Activated CD4-positive, CD25-positive, alpha-beta regulatory T cell treated with anti-CD3 and anti-CD28 coated beads, Interleukin-2, amount 50 U/mL, for 16 hours (primary cell): ENCODE results near the gene CIDEA.
"Not testable (repeated sequence)": the region's sequence is repeated elsewhere in the genome, so short reads cannot be mapped to it uniquely, and the experiment has no call there.

ENCODE experiments used
- DNase-seq: peaks from one replicate; pipeline ENCODE4 v3.0.0-alpha.2; 2020; ENCODE audit warnings: low read depth, low spot score

CIDEA gene, protein sequence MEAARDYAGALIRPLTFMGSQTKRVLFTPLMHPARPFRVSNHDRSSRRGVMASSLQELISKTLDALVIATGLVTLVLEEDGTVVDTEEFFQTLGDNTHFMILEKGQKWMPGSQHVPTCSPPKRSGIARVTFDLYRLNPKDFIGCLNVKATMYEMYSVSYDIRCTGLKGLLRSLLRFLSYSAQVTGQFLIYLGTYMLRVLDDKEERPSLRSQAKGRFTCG

DNA sequence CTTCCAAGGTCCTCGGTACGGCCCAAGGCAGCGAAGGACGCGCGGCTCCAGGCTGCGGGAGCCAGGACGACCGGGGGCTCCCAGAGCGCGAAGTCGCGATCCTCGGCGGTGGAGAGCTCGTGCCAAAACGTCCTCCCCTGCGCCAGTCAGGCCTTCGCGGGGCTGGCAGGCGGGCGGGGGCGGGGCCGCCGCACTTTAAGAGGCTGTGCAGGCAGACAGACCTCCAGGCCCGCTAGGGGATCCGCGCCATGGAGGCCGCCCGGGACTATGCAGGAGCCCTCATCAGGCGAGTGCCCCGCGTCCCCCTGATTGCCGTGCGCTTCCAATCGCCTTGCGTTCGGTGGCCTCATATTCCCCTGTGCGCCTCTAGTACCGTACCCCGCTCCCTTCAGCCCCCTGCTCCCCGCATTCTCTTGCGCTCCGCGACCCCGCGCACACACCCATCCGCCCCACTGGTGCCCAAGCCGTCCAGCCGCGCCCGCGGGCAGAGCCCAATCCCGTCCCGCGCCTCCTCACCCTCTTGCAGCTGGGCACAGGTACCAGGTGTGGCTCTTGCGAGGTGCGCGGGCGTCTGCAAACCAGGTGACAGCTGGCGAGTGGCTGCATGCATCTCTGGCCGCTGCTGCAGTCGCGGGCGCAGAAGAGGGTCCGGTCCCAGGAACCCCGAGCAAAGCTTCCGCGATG is at the start of gene CIDEA:
Gene CIDEA, plus strand, starts transcription at position 226 of the 684 bp plus-strand sequence. Its CDS starts 23 bp downstream, at position 249.
- no peak for DNase-seq

DNA sequence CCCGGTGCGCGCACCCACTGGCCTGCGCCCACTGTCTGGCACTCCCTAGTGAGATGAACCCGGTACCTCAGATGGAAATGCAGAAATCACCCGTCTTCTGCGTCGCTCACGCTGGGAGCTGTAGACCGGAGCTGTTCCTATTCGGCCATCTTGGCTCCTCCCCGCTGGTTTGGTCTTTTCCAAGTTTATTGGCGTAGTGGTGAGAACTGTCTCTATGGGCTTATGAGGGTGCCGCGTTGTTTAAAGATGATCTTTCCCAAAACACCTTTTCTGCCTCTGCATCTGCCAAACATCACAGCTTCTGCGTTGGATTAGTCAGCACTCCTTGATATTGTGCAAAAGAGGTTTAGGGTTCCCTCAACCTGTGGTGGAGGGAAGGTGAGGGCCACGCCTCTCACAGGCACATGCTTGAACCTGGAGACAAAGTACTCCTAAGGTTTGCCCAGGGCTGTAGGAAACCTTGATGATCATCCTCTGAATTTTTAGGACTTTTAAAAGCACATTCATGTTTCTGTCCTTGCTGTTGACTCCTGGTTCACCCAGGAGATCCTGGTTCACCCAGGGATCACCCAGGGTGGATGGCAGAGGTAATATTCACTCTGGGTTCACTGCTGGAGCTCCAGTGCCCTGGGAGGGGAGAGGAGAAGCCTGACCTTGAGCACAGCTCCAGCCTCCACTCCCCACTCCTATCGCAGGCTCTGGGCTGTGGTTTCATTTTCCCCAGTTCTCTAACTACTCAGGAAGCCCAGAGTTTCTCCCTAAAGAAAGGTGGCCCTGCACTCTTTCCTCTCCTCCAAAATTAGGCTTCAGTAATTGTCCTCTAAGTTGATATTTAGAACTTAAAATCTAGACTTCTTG is 45.6 kb upstream of the CIDEA start:
- not testable (repeated sequence) for DNase-seq

DNA sequence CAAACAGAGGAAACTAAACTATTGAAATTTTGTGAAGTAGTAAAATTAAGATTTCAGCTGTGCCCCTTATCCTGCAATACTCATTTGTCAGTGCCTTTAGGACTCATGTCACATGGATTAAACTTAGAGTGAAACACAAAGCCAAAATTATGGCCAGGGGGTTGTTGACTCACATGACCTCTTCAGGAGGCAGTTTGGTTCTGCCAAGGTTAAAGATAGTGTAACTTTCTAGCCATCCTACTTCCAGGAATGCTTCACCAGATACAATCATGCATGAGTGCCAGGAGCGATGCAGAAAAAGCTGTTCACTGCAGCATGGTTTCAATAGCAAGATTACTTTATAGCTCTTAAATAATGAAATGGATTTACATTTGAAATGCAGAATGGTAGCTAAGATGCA is 41.9 kb upstream of the CIDEA start:
- not testable (repeated sequence) for DNase-seq

DNA sequence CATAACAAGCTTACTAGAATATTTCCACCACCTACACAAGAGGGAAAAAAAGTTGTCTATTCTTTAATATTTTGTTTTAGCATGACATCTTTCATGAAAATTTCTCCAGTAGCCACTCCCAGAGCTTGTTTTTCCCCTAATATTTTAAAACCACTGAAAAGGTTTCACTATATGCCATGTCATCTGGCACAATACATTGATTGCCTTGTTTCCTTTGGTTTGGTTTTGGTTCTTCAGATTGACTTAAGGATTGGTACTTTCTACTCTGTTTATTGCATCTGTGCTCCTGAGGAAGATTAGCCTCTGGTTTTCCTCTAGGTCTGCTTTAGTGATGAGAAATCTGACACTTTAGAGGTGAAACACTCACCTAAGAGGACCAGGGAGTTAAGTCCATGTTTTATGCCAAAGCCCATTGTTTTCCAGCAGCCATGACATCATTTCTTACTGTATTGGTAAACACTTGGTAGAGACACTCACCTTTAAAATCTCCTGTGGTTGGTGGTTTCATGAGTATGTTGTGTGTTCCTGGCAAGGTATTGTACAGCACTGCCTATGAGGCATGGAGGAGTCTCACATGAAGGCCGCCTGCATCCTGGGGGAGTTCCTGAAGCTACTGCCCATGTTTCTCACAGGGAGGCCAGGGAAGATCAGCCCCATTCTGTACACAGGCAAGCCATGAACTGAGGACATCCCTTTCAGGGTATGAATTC is 39.7 kb upstream of the CIDEA start:
- not testable (repeated sequence) for DNase-seq

DNA sequence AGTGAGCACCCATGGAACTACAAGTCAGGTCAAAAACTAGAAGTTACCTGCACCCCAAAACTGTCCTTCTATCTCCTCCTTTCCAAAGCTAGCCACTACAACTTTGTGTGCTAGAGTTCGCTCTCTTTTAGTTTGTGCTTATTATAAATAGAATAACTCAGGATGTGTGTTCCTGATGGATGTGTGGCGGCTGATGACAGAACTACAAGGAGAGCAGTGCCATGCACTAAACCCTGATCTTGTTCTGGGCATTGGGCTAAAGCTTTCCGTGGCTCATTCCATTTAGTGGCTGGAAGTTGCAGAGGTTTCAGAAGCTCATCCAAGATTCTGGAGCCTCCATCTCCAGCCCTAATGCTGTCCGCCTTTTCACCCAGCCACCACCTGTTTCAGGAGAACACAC is 37.7 kb upstream of the CIDEA start:
- not testable (repeated sequence) for DNase-seq

DNA sequence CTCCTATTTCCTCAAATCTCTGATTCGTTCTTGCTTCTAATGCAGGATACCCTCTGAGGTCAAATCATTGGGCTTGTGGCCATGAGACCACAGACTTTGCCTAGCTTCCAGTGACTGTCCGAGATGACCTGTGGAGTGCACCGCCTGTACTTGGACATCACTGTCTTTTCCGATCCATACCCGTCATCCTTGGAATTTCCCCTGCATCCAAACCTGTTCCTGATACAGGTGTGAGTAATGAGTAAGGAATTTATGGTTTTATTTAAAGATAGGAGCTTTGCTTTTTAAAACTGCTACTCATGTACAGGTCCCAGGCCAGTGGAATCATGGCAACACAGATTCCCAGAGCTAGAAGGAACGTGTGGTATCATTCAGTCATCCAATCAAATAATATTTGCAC is 35.6 kb upstream of the CIDEA start:
- not testable (repeated sequence) for DNase-seq

DNA sequence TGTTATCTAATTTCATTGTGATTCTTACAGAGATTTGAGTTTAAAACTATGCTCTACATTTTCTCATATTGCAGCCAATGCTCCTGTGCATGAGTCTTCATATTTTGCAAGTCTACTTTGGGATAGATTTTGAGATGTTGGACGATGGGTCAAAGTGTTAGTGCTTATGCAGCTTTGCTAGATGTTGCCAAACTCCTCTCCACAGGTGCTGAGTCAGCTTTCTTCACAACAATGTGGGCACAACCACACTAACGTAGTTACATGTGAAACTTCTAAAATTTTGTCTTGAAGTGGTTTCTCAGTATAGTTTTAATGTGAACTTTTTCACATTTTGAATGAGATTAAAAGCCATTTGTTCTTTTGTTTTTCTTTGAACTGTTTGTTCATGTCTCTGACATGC is 32.1 kb upstream of the CIDEA start:
- not testable (repeated sequence) for DNase-seq

DNA sequence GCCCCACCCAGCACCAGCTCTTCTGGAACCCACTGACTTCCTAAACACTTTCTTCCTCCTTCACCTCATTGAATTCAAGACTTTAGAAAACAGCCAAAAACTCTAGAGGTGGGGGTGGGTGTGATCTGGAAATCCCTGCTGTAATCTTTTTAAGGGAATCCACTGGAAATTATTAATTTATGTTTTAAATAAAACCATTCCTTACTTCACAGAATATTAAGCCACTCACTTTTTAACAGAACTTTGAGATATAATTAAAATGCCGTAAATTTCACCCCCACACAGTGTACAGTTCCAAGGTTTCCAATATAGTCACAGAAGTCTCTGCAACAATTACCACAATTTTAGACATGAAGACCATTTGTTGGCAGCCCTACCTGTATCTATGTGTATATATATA is 30.8 kb upstream of the CIDEA start:
- DNase-seq, result not testable (repeated sequence)

DNA sequence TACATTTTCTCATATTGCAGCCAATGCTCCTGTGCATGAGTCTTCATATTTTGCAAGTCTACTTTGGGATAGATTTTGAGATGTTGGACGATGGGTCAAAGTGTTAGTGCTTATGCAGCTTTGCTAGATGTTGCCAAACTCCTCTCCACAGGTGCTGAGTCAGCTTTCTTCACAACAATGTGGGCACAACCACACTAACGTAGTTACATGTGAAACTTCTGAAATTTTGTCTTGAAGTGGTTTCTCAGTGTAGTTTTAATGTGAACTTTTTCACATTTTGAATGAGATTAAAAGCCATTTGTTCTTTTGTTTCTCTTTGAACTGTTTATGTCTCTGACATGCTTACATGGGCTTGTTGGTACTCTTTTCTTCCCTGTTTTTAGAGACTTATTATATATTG is 27.4 kb upstream of the CIDEA start:
- DNase-seq, result not testable (repeated sequence)

DNA sequence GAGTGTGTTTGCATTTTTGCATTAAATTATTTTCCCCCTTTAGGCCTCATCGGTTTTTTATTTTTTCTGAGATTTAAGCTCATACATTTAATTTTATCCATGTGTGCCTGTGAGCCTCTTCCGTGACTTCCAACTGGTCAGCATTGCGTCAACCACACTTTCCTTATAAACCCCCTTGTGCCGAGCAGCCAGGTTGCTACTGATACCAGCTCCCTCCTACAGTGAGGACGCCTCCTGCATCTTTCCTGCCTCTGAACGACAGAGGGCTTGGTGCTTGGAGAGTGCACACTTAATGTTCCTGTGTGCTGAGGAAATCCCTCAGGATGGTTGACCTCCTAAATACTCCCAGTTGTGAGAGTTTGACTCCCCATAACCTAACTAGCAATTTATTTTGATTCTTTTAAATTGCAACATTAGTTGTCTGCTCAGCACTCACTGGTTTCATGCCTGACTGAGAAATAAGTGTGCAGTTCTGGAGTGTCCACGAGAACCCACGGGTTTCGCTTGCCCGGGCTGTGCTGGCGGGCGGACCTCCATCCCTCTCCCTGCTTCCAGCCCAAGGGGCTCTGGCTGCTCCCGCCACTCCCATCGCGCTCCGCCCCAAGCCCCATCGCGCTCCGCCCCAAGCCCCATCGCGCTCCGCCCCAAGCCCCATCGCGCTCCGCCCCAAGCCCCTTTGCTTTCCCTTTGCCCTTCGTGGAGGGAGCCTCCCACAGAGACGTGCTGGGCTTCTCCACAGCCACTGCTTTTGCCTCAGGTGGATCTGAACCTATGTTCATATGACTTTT is 26.6 kb upstream of the CIDEA start:
- DNase-seq, result not testable (repeated sequence)

DNA sequence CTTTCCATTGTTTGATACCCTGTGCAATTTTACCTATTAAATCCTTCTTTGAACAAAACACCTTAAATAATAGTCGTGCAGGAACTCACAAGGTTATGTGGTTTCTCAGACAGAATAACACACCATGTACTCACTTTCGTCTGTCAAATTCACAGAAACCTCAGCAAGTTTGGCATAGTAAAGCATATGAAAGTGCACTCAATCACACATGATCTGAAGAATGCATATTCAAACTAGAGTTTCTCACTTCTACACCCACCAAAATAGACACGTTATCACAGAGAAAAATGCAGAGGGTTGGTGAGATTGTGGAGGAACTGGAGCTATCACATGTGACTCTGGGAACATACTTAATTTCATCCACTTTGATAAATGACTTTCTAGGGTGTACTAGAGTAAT is 25.9 kb upstream of the CIDEA start:
- DNase-seq, result not testable (repeated sequence)

DNA sequence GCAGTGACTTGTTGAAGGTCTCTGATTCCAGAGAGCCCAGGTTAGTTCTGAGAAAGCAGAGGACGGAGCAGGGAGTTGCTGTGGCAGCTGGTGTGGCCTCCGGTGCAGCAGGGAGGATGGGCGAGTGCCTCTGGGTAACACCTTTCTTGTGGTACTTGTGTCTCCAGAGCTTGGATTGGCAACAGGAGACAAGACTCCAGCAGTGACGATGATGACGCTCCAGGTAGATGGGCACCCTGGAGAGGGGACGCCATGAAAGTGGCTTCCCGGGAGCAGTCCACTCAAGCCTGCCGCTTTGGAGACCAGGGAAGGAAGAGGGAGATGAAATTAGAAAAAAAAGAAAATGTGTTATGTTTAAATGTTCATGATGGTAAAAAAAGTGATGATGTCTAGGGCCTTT is 23.6 kb upstream of the CIDEA start:
- DNase-seq, result not testable (repeated sequence)

DNA sequence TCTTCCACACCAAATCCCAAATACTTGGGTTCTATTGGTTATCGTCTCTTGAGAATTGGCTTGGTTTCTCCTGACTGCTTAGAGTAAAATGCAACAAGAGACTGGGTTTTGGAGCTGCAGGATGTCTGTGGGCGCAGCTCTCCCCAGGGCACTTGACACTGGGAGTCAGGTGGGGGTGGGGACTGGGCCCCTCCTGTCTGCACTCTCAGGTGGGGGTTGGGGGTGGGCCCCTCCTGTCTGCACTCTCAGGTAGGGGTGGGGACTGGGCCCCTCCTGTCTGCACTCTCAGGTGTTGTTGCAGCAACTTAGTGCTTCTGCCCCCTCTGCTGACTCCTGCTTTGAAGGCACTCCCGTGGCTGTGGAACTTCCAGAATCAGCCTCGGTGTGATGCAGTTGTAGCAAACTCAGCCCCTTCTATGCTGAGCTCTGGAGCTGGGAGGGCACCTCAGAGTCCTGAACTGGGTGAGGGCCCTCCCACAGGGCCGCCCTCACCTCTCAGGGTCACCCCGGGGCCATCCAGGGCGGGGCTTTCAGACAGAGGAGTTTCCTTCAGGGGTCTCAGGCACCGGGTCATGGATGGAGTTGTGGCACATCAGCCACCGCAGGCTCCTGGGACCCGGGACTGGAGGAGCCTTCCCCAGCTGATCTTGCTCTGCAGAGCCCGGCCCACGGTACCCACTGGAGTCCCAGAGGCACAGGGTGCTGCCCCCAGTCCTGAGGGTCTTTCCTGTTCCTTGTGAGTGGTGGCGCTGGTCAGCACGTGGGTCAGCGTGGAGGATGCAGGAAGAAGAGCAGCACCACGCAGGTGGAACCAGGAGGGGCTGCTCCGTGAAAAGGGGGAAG is 22.9 kb upstream of the CIDEA start:
- no peak for DNase-seq

DNA sequence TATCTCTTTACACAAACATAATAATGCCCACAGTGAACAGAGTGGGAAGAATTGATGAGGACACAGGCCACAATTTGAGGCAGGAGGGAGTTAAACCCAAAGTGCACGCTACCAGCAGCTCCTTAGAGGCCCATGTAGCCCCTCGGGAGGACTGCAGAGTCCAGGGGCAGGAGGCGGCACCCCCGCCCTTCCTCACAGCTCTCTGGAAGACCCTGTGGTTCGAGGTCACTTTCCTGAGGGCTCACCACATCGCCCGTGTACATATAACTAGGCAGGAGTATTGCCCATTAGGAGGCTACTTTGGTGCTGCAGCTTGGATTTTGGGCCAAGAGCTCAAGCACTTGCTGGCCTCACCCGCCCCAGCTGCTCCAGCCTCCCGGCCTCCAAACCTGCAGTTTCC is 22.2 kb upstream of the CIDEA start:
- no peak for DNase-seq

DNA sequence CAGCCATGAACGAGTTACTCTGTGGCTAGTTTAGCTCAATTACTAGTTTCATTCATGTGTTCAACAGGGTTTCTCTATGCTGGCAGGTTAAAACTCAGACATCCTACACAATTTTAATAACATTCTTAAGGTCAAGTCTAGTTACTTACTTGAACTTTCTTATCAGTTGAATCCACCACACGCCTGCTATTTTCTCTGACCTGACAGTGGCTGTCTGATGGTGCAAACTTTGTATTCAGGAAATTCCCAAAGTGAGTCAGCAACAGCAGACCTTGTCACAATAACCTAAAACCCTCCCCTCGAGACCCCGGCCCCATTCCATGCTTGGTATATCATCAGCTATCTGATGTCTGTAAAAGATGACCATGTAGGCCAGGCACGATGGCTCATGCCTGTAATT is 20.8 kb upstream of the CIDEA start:
- DNase-seq, result no peak

DNA sequence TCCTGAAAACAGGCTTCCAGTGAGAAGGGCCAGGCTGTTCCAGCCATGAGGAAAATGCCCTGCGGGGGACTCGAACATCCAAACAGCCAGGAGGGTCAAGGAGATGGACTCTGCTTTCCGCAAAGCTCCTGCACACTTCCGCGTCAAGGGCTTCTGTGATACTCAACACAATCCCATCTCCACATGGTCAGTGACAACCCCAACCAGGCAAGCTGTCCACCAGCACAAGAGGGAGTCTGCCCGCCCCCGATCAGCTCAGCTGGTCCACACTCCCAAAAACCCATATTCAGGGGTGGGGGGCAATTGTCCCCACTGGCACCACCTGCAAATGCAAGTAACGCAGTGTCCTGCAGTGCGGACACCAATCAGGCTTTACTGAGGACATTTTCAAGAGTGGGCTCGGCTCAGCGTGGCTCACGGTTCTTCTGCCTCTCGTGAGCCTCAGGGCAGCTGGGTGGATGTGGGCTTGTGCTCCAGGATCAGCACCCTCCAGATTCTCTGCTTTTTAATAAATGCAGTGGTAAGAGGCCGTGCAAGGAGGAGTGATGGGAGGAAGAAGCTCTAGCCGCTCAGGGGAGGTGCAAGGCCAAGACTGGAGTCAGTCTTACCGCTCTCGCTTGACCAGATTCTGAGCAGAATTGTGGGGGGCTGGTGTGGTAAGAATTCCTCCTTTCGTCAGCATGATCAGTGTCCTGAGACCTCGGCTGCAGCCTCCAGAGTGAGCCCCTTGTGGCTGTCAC is 19.5 kb upstream of the CIDEA start:
- no peak for DNase-seq

DNA sequence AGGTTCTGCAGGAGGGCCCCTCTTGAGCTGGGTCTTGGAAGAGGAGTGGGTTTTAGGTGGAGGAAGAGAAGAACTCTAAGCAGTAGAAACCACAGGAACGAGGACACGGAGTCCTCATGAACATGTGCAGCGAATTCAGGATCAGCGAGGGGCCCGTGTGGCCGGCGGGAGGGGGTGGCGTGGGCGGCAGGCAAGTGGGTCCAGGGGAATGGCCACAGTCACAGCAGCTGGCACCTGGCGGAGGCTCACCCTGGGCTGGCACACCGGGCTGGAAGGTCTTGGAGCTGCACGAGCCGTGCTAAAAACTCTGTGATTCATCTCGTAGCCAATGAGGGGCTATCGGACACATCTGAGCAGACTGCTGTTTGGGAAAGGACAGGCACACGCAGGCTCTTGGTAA is 18.0 kb upstream of the CIDEA start:
- no peak for DNase-seq

DNA sequence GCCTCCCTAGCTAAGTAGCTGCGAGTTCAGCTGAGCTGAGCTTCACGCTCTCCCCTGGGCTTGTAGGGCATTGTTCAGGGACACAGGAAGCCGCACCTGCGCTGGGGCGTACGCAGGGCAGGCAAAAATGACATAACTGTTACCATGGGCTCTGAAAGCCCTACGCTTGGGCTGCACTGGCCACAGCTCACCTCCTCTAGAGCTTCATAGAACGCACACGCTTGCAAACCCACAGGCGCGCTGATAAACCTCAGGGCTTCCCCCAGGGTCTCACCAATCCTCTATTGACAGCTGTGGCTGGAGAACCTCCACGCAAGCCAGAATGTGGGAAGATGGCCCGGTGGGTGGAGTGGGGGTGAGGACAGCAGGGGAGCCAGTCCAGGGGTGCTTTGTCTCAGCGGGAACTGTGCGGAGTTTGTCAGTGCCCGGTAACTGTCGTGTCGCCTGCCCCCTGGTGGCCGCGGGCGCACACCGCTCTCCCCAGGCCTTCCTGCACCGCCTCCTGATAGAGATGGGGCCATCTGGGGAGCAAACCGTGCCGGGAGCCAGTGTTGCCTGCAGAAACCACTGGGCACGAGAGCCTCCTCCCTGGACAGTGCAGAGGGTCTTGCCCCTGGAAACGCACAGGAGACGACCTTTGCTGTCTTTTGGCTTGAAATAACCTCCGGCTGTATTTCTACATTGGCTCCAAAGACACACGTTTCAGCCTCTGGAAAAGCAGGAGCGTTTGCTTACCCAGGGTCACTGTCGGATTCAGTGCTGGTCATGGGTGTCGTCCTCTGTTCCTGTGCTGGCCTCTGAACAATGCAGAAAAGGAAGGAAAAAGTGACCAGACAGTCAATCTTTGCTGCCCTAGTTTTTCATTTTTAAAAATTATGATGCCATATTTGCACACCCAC is 17.0 kb upstream of the CIDEA start:
- DNase-seq, result peak; percentile 38
